Measurements from ENCODE around the gene BCL11B. TPM values are rescaled to one million over a fixed set of nuclear protein-coding genes. Genes with fewer than 3 reads are reported as not detected.

The BCL11B gene
- total and polyA plus RNA-seq, 10 of the 15 experiments (the other 5 are each of a cell fraction or from before 2014, with no cell fraction given), result 0.38 to 5.5 (median 1.3) TPM

- ChIA-PET POLR2A (no interaction called here), SMC1A (ENCODE audit: uncharacterized antibody, unreplicated experiment) (no interaction called here), CTCF (no interaction called here), RAD21 (ENCODE audit: unreplicated experiment) (no interaction called here)
- no peak overlapping the region for H3K27ac ChIP-seq (ENCODE audit: control insufficient read depth, insufficient read depth)
- no peaks in the 10 kb centered on the region for H3K9me3 ChIP-seq (replicated peaks; ENCODE audit: control insufficient read depth, insufficient read depth, low read length)
- ATAC-seq (no peak), FAIRE-seq (no peak), DNase-seq (ENCODE audit: low read depth, low spot score) (no peak)
- intact Hi-C loops (cut with micrococcal nuclease; ENCODE audit: unreplicated experiment) (no loop called here), in situ Hi-C loops (cut with MboI) (no loop called here)
- H3K4me1 ChIP-seq (ENCODE audit: control insufficient read depth, insufficient read depth, low read length), result no peaks in the 10 kb centered on the region
- no peak overlapping the region for H3K9ac ChIP-seq (ENCODE audit: control insufficient read depth, insufficient read depth, low read length)
- WGBS (ENCODE audit: insufficient coverage, insufficient replicate concordance, low lambda C conversion rate, missing lambda C conversion rate), result 24% methylated on average over 8 of the region's 8 CpGs
- no peak overlapping the region for H3K4me2 ChIP-seq (ENCODE audit: control insufficient read depth, insufficient read depth)
- TF ChIP-seq MTA2 (IDR thresholded peaks at IDR 0.05; ENCODE audit: low read depth) (no peak), HDAC2 (IDR thresholded peaks at IDR 0.05) (no peak), RELA (IDR thresholded peaks at IDR 0.05; ENCODE audit: borderline replicate concordance, partially characterized antibody) (no peak), FOXM1 (IDR thresholded peaks at IDR 0.05; ENCODE audit: low read depth, low read length) (no peak), SRF (IDR thresholded peaks at IDR 0.05; ENCODE audit: low read depth in 2 of 2, low read length in 2 of 2) (no peak), KAT2A (conservative IDR thresholded peaks at IDR 0.05; ENCODE audit: control insufficient read depth, low read depth, low read length) (no peak), ASH2L (IDR thresholded peaks at IDR 0.05; ENCODE audit: borderline replicate concordance, low read depth) (no peak), SMAD5 (IDR thresholded peaks at IDR 0.05; ENCODE audit: low read depth) (no peak), ZNF217 (IDR thresholded peaks at IDR 0.05) (no peak), RCOR1 (conservative IDR thresholded peaks at IDR 0.05; ENCODE audit: low read depth, low read length) (no peak), CREM (IDR thresholded peaks at IDR 0.05; ENCODE audit: low read depth) (no peak), PAX8 (IDR thresholded peaks at IDR 0.05) (no peak)
- no peaks in the 10 kb centered on the region for H3K27me3 ChIP-seq (replicated peaks in 1 of 2; ENCODE audit: control insufficient read depth in 2 of 2, insufficient read depth in 2 of 2, low read length in 1 of 2)
- H2AFZ ChIP-seq (ENCODE audit: control insufficient read depth, low read depth, low read length), result no peak overlapping the region
- BruUV-seq (replicated peaks), result no TSS peak
- H3K4me3 ChIP-seq, result no peak overlapping the region
- H3K79me2 ChIP-seq (ENCODE audit: control insufficient read depth, insufficient read depth, low read length), result no peaks in the 10 kb centered on the region
- H4K20me1 ChIP-seq (ENCODE audit: control insufficient read depth, insufficient read depth), result no peaks in the 10 kb centered on the region
- no peaks in the 10 kb centered on the region for H3K36me3 ChIP-seq (ENCODE audit: control insufficient read depth in 2 of 2, insufficient read depth in 2 of 2, low read length in 1 of 2)
Measured at GRCh38 chr14:99210333-99210732, 61.7 kb downstream of the BCL11B start.
